Measurements from ENCODE around the gene DHRS3.

- TF ChIP-seq CTCF (IDR thresholded peaks at IDR 0.05) (no peak), POLR2A (IDR thresholded peaks at IDR 0.05) (no peak)
Observed at GRCh38 chr1:12604114-12604874, 13.7 kb downstream of the DHRS3 start.
